Stimulated activated CD8-positive, alpha-beta memory T cell treated with anti-CD3 and anti-CD28 coated beads, Interleukin-12 subunit alpha, Interleukin-12 subunit beta, amount 100 ng/mL, for 1 hour (primary cell): ENCODE results near the gene PRKACG.

ENCODE experiments used
- DNase-seq: peaks from one replicate; pipeline ENCODE4 v3.0.0-alpha.2; 2020; ENCODE audit warnings: low read depth

The PRKACG gene

DNA sequence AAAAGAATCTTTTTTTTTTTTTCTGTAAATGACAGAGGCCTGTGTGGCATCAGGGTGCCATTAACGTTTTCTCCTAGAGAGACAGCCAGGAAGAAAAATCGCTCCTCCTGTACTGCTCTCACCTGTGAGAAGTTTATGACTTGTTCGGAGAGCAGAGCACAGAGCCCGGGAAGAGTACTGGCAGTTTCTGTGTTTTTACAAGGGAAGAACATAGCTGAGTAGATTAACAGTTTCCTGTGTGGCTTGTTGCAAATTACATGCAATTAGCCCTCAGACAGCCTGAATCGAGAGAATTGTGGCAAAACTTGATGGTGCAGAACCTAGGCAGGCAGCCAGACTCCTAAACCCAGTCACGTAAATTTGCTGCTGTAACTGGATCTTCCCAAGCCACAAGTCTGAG, 32.1 kb downstream of the PRKACG start:
- no peak for DNase-seq

DNA sequence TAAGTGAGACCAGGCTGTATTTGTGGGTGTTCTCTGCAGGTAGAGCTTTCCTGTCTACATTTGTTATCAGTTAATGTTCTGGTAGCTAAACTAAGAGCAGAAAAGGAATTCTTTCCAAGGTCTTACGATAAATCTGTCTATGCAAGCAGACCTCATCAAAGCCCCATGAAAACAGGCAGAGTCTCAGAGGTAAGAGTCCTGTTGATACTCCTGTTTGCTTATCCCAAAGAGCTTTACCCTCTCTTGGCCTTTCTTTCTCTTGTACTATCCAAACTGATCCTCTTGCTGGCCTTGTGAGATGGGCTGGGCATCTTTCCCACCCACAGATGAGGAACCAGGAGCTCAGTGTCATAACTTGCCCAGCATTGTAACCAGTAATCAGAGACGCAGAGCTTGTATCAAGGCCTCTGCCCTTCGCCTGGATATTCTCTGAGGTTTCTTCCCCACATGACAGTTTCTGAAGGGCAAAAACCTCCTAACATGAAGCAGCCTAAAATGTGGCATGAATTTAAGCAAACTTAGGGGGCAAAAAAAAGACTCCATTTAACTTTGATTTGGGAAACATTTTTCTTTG, 33.5 kb downstream of the PRKACG start:
- no peak for DNase-seq

DNA sequence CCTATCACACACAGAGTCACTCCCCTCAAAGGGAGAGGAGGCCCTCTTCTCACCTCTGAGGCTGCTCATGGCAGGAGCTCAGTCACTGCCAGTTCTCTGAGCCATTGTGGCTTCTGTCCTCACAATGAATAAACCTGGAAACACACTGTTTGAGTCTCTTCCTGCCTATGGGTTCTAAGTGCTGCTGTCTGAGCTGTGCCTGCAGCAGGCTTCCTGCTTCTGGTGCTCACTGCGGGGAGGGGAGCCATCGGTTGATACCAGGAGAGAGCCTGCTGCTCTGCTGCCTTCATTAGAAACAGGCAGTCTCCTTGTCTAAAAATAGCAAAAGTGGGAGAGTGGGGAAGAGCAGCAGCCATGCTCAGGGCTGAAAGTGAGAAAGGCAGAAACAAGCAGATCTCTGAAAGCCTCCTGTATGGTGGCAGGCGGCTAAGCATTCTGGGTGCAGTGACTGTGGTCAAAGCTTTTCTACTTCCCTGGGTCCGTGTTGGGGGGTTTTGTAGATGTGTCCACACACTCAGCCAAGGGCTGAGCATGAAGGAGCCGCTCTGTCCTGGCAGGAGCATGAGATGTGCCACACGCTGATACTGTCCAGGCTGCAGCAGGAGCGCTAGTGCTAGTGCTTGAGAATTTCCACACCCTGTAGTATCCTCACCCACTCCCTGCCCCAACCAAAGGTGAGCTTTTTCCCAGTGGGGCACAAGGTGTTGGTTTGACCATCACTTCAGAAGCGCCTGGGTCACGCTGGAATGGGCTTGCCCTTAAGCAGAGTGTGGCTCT, 34.2 kb downstream of the PRKACG start:
- no peak for DNase-seq

DNA sequence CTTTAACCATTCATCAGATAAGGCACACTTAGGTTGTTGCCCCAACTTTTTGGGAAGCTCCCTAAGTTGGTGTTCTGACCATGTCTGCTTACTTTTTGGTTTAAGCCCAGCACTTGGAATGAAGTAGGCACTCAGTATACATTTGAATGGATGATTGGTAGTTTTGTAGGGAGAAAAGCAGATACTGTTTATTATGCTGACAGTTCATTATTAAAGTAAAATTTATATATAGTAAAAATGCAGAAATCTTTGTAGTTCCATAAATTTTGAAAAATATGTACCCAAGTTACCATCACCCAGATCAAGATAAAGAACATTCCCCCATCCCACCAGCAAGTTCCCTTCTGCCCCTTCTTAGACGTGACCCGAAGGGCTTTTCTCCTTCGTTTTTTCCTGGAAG, 35.4 kb downstream of the PRKACG start:
- no peak for DNase-seq

DNA sequence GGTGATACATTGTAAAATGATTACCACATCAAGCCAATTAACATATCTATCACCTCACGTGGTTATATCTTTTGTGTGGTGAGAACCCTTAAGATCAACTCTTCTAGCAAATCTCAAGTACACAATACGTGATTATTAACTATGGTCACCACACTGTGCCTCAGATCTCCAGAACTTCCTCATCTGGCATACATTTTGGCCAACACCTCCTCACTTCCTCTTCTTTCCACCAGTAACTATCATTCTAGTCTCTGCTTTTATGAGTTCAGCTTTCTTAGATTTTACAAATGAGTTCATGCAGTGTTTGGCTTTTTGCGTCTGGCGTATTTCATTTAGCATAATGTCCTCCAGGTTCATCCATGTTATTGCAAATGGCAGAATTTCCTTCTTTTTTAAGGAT, 35.8 kb downstream of the PRKACG start:
- no peak for DNase-seq

DNA sequence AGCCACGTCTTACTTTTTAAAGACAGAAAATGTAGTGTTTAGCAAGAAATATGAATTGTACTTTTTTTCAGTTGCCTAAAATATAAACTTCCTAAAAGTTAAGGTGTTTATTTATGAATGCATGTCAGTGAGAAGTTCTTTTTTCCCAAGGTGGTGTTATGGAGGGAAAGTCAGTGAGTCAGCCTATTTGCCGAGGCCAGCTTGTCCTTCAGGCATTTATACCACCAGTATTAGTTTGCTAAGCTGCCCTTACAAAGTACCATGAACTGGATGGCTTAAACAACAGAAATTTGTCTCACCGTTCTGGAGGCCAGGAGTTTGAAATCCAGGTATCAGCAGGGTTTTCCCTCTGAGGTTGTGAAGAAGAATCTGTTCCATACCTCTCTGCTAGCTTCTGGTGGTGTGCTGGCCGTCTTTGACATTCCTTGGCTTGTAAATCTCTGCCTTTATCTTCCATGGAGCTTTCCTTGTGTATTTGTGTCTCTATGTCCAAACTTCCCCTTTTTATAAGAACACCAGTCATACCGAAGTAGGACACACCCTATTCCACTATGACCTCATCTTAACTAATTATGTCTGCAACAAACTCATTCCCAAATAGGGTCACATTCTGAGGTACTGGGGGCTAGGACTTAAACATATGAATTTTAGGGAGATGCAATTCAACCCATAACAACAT, 38.4 kb downstream of the PRKACG start:
- DNase-seq, result no peak

DNA sequence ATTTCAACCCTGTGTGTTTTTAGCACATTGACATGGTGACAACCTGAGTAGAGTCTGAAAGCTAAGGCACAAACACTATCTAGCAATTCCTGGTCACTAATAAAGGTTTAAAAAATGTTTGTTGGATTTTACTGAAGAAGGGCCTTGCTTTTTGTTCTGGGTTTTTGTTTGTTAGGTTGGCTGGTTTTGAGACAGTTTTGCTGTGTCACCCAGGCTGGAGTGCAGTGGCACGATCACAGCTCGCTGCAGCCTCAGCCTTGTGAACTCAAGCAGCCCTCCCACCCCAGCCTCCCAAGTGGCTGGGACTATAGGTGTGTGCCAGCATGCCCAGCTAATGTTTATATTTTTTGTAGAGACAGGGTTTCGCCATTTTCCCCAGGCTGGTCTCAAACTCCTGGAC, 39.0 kb downstream of the PRKACG start:
- no peak for DNase-seq

DNA sequence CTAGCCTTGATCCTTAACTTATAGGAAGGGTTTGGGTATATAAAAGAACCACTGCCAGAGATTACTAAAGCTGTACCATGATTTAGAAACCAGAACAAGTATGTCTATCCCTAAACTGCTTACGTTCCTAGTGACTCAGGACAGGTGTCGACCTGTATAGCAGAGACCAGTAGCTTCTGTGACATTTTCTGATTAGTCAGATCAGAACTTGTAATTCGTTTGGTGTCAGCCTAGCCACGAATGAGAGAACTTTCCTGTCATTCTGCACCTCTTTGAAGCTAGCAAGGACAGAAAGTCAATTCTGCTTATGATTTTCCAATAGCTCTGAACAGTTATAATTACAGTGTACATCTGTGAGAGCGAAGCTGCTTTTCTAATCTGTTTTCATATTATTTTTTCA, 39.5 kb downstream of the PRKACG start:
- no peak for DNase-seq

DNA sequence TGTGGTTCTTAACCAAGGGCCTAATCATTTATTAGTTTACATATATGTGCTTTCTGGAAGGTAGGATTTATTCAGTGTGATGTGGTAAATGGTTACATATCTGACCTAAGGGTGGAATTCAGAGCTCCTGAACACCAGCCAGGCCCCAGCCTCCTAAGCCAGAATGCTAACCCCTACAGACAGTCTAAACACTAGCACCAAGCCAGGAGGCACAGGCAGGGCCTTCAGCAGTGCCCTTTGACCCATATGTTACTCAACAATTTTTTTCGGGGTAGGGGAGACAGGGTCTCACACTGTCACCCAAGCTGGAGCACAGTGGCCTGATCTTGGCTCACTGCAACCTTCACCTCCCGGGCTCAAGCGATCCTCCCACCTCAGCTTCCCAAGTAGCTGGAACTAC, 40.3 kb downstream of the PRKACG start:
- DNase-seq, result no peak

DNA sequence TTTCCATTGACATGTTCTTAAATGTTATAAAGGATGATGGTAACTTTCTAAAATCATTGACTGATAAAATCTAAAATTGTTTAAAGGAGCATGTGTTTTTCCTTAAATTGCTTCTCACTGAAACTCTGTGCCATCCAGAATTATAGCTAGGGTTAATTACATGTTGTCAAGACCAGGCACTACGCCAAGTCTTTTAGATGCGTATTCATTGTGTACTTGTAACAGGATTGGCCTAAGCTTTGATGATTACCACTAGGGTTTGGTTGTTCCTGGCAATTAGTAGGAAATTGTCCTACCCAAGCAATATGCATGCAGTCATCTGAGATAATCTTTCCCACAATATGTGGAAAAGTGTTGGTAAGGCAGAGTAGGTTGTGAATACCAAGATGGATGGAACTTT, 43.8 kb downstream of the PRKACG start:
- DNase-seq, result no peak

DNA sequence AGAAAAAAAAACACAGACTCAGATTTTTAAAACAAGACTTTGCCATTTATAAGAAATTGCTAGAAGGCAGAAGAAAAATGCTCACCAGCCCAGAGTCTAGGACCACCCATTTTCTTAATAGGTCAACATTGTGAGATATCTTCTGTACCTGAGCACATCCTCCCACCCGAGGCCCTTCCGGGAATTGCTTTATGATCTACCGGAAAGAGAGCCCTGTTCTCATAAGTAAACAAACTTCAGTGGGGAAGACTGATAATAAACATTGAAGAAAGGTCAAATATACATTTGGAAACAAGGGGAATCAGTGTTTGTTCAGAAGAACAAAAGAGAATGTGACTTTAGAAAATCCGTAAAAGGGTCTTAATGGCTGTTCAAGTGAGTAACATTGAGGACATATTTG, 44.4 kb downstream of the PRKACG start:
- DNase-seq, result no peak

DNA sequence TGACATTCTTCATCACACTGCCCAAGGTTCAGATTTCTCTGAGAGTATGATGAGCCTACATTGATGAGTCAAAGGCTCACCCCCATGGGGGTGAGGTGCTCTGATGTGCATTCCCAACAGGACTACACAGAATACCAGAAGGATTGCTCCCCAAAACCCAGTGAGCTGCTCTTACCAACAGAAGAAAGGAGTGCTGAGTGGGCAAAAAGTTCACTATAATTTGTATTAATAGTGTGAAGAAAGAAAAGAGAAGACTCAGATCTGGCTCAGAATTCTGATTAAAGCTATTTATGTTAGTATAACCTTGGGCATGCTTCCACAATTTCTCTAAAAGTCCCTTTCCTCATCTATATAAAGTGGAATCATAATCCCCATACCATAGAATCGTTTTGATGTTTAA, 46.1 kb downstream of the PRKACG start:
- DNase-seq, result no peak

DNA sequence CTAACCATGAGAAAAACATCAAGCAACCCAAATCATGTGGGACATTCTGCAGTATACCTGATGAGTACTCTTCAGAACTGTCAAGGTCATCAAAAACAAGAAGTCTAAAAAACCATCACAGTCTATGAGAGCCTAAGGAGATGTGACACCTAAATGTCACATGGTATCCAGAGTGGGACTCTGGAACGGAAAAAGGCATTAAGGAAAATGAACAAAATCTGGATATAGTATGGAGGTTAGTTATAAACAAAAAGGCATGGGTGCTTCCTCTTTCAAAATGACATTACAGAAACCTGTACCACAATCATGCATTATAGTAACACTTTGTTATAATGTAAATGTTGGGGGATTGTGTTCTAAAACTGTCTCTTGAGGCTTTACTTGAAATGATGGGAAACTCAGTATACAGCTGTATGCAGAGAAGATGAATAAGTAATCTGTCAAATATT, 47.4 kb downstream of the PRKACG start:
- DNase-seq, result no peak

DNA sequence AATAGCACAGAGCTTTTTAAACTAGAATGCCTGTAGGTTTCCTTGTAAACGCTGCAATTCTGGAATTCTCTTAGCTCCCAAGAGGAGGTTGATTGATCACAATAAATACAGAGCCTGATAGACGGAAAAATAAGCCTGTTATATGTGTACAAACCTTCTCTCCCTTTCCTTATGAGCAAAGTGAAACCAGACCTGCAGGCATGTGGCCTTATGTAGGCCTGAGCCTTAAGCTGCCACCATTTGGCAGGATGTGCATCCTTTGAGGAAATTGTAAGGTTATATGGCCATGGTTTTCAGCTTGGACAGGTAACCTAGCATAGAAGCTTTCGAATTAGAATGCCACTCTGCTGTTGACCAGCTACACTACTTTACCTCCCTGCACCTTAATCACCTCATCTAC, 49.1 kb downstream of the PRKACG start:
- DNase-seq, result no peak

DNA sequence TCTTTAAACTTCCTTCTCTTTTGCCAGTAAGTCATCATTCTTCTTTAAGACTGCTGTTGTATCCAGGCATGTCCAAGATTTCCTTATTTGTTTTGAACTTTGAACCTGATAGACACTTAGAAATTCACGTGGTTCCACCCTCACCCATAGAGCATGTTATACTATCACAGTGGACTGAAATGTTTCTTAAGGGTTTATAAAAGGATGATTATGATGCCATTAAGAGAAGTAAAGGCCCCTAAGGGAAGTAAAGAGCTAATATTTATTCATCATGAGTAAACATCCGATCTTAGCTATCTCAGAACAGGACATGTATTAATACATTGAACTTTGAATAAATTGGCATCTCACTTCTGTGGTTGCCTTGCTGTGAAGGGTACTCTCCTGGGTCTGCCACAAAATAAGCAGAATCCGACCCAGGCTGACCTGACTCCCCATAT, 49.8 kb downstream of the PRKACG start:
- no peak for DNase-seq

DNA sequence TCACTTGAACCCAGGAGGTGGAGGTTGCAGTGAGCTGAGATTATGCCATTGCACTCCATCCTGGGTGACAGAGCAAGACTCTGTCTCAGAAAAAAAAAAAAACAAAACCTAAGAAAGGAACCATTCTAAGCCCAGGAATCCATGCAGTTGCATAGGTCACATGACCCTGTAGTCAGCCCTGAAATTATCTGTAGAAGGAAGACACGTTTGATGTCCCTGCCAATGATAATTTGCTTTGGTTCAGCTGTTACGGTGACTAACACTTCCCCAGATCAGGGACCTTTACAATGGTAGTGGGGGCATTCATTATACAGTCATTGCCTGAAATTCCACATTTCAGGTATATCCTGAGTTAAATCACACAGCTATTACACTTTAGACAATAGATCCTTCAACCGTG, 50.5 kb downstream of the PRKACG start:
- no peak for DNase-seq
